ENCODE results near the gene CATSPERD. TPM values are rescaled to one million over a fixed set of nuclear protein-coding genes. Genes with fewer than 3 reads are reported as not detected.

The CATSPERD gene
- polyA plus RNA-seq, 3 donors, result not detected

- Histone ChIP-seq H3K36me3 (replicated peaks in 1 of 2; ENCODE audit: control insufficient read depth in 1 of 2, insufficient read depth in 2 of 2, low read length in 2 of 2) (no peaks in the 10 kb centered on the region), H3K27me3 (ENCODE audit: control insufficient read depth in 2 of 2, insufficient read depth in 2 of 2, low read length in 2 of 2) (peaks cover 0 to 10% of the 10 kb centered on the region in 2 donors), H3K9me3 (replicated peaks in 1 of 2; ENCODE audit: control insufficient read depth in 1 of 2, insufficient read depth in 1 of 2, low read length in 2 of 2) (peaks cover 3 to 10% of the 10 kb centered on the region in 2 donors), H3K4me2 (replicated peaks; ENCODE audit: extremely low read depth, low read length, poor library complexity, severe bottlenecking) (no peak overlapping the region), H3K79me2 (ENCODE audit: insufficient read depth, low read length) (no peaks in the 10 kb centered on the region), H3K4me3 (replicated peaks in 1 of 3; ENCODE audit: low read depth in 2 of 3, low read length in 3 of 3) (no peak overlapping the region), H3K27ac (ENCODE audit: low read depth in 1 of 2, low read length in 2 of 2) (no peak overlapping the region), H3K4me1 (ENCODE audit: control insufficient read depth in 1 of 2, insufficient read depth in 2 of 2, low read length in 2 of 2) (no peaks in the 10 kb centered on the region), H3K9ac (ENCODE audit: insufficient read depth, low read length, poor library complexity, severe bottlenecking) (no peak overlapping the region), H4K20me1 (ENCODE audit: insufficient read depth, low read length) (no peaks in the 10 kb centered on the region), H2AFZ (ENCODE audit: insufficient read depth, low read depth, low read length, poor library complexity, severe bottlenecking) (no peak overlapping the region)
- Mint-ChIP-seq H3K27ac (peak overlapping the region in 1 of 7 donors; percentile 15), H3K4me1 (peaks cover 8% of the 10 kb centered on the region), H3K36me3 (no peaks in the 10 kb centered on the region), H3K9me3 (peaks cover 0 to 9% (median 5%) of the 10 kb centered on the region in 7 donors), H3K4me3 (no peak overlapping the region), H3K27me3 (ENCODE audit: low read depth in 3 of 3) (peaks cover 15 to 25% (median 20%) of the 10 kb centered on the region in 3 donors)
- DNase-seq, result no peak
- TF ChIP-seq, protein P1, sequence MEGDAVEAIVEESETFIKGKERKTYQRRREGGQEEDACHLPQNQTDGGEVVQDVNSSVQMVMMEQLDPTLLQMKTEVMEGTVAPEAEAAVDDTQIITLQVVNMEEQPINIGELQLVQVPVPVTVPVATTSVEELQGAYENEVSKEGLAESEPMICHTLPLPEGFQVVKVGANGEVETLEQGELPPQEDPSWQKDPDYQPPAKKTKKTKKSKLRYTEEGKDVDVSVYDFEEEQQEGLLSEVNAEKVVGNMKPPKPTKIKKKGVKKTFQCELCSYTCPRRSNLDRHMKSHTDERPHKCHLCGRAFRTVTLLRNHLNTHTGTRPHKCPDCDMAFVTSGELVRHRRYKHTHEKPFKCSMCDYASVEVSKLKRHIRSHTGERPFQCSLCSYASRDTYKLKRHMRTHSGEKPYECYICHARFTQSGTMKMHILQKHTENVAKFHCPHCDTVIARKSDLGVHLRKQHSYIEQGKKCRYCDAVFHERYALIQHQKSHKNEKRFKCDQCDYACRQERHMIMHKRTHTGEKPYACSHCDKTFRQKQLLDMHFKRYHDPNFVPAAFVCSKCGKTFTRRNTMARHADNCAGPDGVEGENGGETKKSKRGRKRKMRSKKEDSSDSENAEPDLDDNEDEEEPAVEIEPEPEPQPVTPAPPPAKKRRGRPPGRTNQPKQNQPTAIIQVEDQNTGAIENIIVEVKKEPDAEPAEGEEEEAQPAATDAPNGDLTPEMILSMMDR (IDR thresholded peaks at IDR 0.05), result no peak
- intact Hi-C loops (cut with micrococcal nuclease), result no loop called here
- 86% methylated on average over 3 of the region's 4 CpGs for WGBS (ENCODE audit: insufficient coverage)
Measured at GRCh38 chr19:5811117-5811516, 90.7 kb downstream of the CATSPERD start.

- H3K4me2 ChIP-seq (replicated peaks; ENCODE audit: extremely low read depth, low read length, poor library complexity, severe bottlenecking), result no peak overlapping the region
- no peak overlapping the region for H3K27ac ChIP-seq (ENCODE audit: low read depth in 1 of 2, low read length in 2 of 2)
- 89% methylated on average over 4 of the region's 9 CpGs for WGBS (ENCODE audit: insufficient coverage)
- no peaks in the 10 kb centered on the region for H3K4me1 ChIP-seq (ENCODE audit: control insufficient read depth in 1 of 2, insufficient read depth in 2 of 2, low read length in 2 of 2)
- Mint-ChIP-seq H3K9me3 (peaks cover 0 to 4% (median 0%) of the 10 kb centered on the region in 7 donors), H3K27ac (peak overlapping the region in 1 of 7 donors; percentile 56), H3K4me1 (peaks cover 1% of the 10 kb centered on the region), H3K27me3 (ENCODE audit: low read depth in 3 of 3) (peaks cover 1 to 12% (median 6%) of the 10 kb centered on the region in 3 donors), H3K36me3 (no peaks in the 10 kb centered on the region), H3K4me3 (no peak overlapping the region)
- no peaks in the 10 kb centered on the region for H3K79me2 ChIP-seq (ENCODE audit: insufficient read depth, low read length)
- TF ChIP-seq, protein P1 (IDR thresholded peaks at IDR 0.05), result no peak
- no peaks in the 10 kb centered on the region for H4K20me1 ChIP-seq (ENCODE audit: insufficient read depth, low read length)
- no peak overlapping the region for H2AFZ ChIP-seq (ENCODE audit: insufficient read depth, low read depth, low read length, poor library complexity, severe bottlenecking)
- no peak overlapping the region for H3K4me3 ChIP-seq (replicated peaks in 1 of 3; ENCODE audit: low read depth in 2 of 3, low read length in 3 of 3)
- no peak overlapping the region for H3K9ac ChIP-seq (ENCODE audit: insufficient read depth, low read length, poor library complexity, severe bottlenecking)
- no peaks in the 10 kb centered on the region for H3K27me3 ChIP-seq (ENCODE audit: control insufficient read depth in 2 of 2, insufficient read depth in 2 of 2, low read length in 2 of 2)
- H3K9me3 ChIP-seq (replicated peaks in 1 of 2; ENCODE audit: control insufficient read depth in 1 of 2, insufficient read depth in 1 of 2, low read length in 2 of 2), result no peaks in the 10 kb centered on the region
- intact Hi-C loops (cut with micrococcal nuclease), result no loop called here
- no peak for DNase-seq
- H3K36me3 ChIP-seq (replicated peaks in 1 of 2; ENCODE audit: control insufficient read depth in 1 of 2, insufficient read depth in 2 of 2, low read length in 2 of 2), result no peaks in the 10 kb centered on the region
Measured at GRCh38 chr19:5814123-5814851, 93.8 kb downstream of the CATSPERD start.
